Measurements from ENCODE around the gene OLR1. TPM values are rescaled to one million over a fixed set of nuclear protein-coding genes. Genes with fewer than 3 reads are reported as not detected.

Gene OLR1
- total and polyA plus RNA-seq, 2 of the 4 experiments (the other 2 are of a cell fraction) = 3.2 to 4.1 TPM

GRCh38 chr12:10170216-10170615, 1.7 kb downstream of the OLR1 start:
- peak overlapping the region; percentile 52; the same call in 1 of the 2 replicates for H3K27ac ChIP-seq (ENCODE audit: insufficient read depth, low read length)
- H2AK5ac ChIP-seq (ENCODE audit: low read depth, low read length) = no peak overlapping the region
- BruUV-seq (replicated peaks) = no TSS peak
- no peaks in the 10 kb centered on the region for H3K36me3 ChIP-seq (ENCODE audit: control insufficient read depth, insufficient read depth, low read length)
- H2BK120ac ChIP-seq (ENCODE audit: low read depth, low read length) = peak overlapping the region; percentile 65
- no peaks in the 10 kb centered on the region for H4K20me1 ChIP-seq (ENCODE audit: insufficient read depth, low read length)
- H4K5ac ChIP-seq (ENCODE audit: low read depth, low read length) = no peak overlapping the region; the same call in none of the 2 replicates
- WGBS, 2 experiments (ENCODE audit: extremely low coverage in 2 of 2, insufficient read length in 1 of 2) = no CpG with 5 or more reads among the region's 5 CpGs
- H3K9ac ChIP-seq (ENCODE audit: low read depth, low read length) = no peak overlapping the region
- H3K23ac ChIP-seq (ENCODE audit: low read depth, low read length) = no peak overlapping the region
- ChIA-PET POLR2A (ENCODE audit: unreplicated experiment) (interaction anchor here (0.6 kb wide), 2 partner anchors 43 to 677 kb away, joined by 7 to 23 read pairs; no protein-coding TSS in a partner anchor), CTCF (interaction anchor here (0.6 to 1.1 kb wide), 4 partner anchors 13 to 197 kb away, joined by 3 read pairs; no protein-coding TSS in a partner anchor)
- peaks cover 11% of the 10 kb centered on the region for H3K4me1 ChIP-seq (ENCODE audit: control insufficient read depth, insufficient read depth, low read length)
- no peak overlapping the region for H3K4me2 ChIP-seq (ENCODE audit: low read depth, low read length)
- no peak overlapping the region for H3K56ac ChIP-seq (ENCODE audit: extremely low read depth, insufficient read depth, low read length)
- H2AFZ ChIP-seq (replicated peaks; ENCODE audit: low read length, poor library complexity) = no peak overlapping the region
- H3K4ac ChIP-seq (ENCODE audit: low read depth, low read length) = peak overlapping the region; percentile 14
- TF ChIP-seq CTCF (conservative IDR thresholded peaks at IDR 0.05; ENCODE audit: low read depth, low read length) (no peak), FOS (IDR thresholded peaks at IDR 0.05; ENCODE audit: low read depth, low read length) (no peak), CEBPB (IDR thresholded peaks at IDR 0.05; ENCODE audit: low read depth, low read length) (peak; percentile 32; the same call in 1 of the 2 replicates)
- H3K27me3 ChIP-seq (ENCODE audit: control insufficient read depth, insufficient read depth, low read length) = no peaks in the 10 kb centered on the region
- in situ Hi-C loops (cut with MboI; ENCODE audit: low sequenced_read_pairs) = no loop called here
- H2BK5ac ChIP-seq (ENCODE audit: low read depth, low read length, poor library complexity, severe bottlenecking) = peak overlapping the region; percentile 90
- intact Hi-C loops (cut with micrococcal nuclease) = no loop called here
- H3K9me1 ChIP-seq (ENCODE audit: insufficient read depth, low read length) = no peaks in the 10 kb centered on the region
- peak overlapping the region; percentile 85 for H2BK20ac ChIP-seq (ENCODE audit: low read depth, low read length)
- H3K79me1 ChIP-seq (ENCODE audit: low read depth in 1 of 2, low read length in 2 of 2) = 0 out of 4 replicates have a peak, but pooled peaks cover 0 to 4% of the 10 kb centered on the region in 2 experiments
- no peaks in the 10 kb centered on the region for H3K9me3 ChIP-seq (ENCODE audit: control insufficient read depth, insufficient read depth, low read length)
- H3K18ac ChIP-seq (ENCODE audit: low read depth, low read length) = peak overlapping the region; percentile 60
- H4K8ac ChIP-seq (ENCODE audit: low read depth in 2 of 2, low read length in 2 of 2) = peak overlapping the region; percentile 8 to 11; a peak in 2 of 4 replicates
- H2AK9ac ChIP-seq (replicated peaks; ENCODE audit: low read depth, low read length, poor library complexity) = no peak overlapping the region
- H2BK15ac ChIP-seq (ENCODE audit: low read depth, low read length) = peak overlapping the region; percentile 36; the same call in 1 of the 3 replicates
- dilution Hi-C loops (cut with HindIII; ENCODE audit: low sequenced_read_pairs, unreplicated experiment) = no loop called here
- peak overlapping the region; percentile 64 for H4K91ac ChIP-seq (ENCODE audit: insufficient read depth, low read depth, low read length)
- no peak overlapping the region for H3K4me3 ChIP-seq (ENCODE audit: insufficient read depth, low read depth, low read length)
- ATAC-seq (ENCODE audit: low read depth) (no peak), DNase-seq (no peak)
- no peak overlapping the region for H3K14ac ChIP-seq (replicated peaks; ENCODE audit: low read depth, low read length)

Measured in IMR-90 (cell line).